Natural killer cell treated with Interleukin-12 subunit alpha and Interleukin-12 subunit beta and Interleukin-15 and Interleukin-18, amount 100 ng/mL, for 72 hours (primary cell): ENCODE measurements around the gene VPS8. TPM values are rescaled to one million over a fixed set of nuclear protein-coding genes. Genes with fewer than 3 reads are reported as not detected.
"Not testable (repeated sequence)": the region's sequence is repeated elsewhere in the genome, so short reads cannot be mapped to it uniquely, and the experiment has no call there.

Source experiments
- ATAC-seq, 2 donors: fragments of 150-1000 bp; cut with Tn5 transposase in 1 of 2; sonication (Bioruptor Pico), chemical (Tn5 transposase) in 1 of 2; 2 replicates each; pipeline ENCODE4 v1.10.0; 2021
- DNase-seq: peaks from one replicate; pipeline ENCODE4 v3.0.0; 2022; ENCODE audit warnings: low spot score
- H3K27ac Mint-ChIP-seq, 2 donors: 1 replicate in 1 of 2; 2 replicates in 1 of 2; pipeline ENCODE4 v1.8.0; 2022; ENCODE audit warnings: mixed read lengths in 2 of 2, mild to moderate bottlenecking in 1 of 2, moderate library complexity in 1 of 2
- H3K27me3 Mint-ChIP-seq, 2 donors: 1 replicate in 1 of 2; 2 replicates in 1 of 2; pipeline ENCODE4 v1.8.0; 2022; ENCODE audit warnings: mixed read lengths in 2 of 2
- H3K36me3 Mint-ChIP-seq: one replicate; pipeline ENCODE4 v1.8.0; 2022; ENCODE audit warnings: mixed read lengths
- H3K4me1 Mint-ChIP-seq, 2 donors: 1 replicate in 1 of 2; 2 replicates in 1 of 2; pipeline ENCODE4 v1.8.0; 2022; ENCODE audit warnings: low read depth in 2 of 2, mixed read lengths in 2 of 2, mild to moderate bottlenecking in 1 of 2
- H3K4me3 Mint-ChIP-seq: one replicate; pipeline ENCODE4 v1.8.0; 2022; ENCODE audit warnings: mixed read lengths
- H3K9me3 Mint-ChIP-seq: 2 replicates; pipeline ENCODE4 v1.8.0; 2022; ENCODE audit warnings: mixed read lengths
- total RNA-seq, 2 donors: library from RNA; stranded (reverse); gene quantifications; one replicate each; pipeline ENCODE4 v1.2.3, GENCODE V29; 2022

VPS8 gene
- total RNA-seq, 2 donors from 2014 or later = 52.8 to 74.2 TPM

DNA sequence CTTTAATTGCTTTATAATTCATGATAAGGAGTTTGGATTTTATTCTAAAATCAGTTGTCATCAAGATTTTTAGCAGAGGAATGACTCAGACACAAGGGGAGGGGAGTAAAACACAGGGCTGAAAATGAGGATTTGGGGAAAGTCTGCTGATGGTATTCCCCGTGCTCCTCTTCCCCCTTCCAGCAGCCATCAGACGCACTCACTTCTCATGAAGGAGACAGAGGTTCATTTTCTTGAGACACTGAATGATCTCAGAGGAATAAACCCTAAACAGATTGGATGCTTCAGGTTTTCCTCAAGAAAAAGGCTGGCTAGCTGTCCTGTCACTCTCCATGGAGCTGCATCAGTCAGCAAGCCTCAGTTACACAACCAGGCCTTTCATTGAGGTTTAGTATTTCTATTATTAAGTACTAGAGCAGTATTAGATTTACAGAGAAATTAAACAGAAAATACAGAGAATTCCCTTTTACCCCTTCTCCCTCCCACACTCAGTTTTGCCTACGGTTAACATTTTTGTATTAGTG is 174.5 kb downstream of the VPS8 start:
- H3K4me3 Mint-ChIP-seq = no peak overlapping the region
- H3K4me1 Mint-ChIP-seq = no peaks in the 10 kb centered on the region
- no peak overlapping the region for H3K27ac Mint-ChIP-seq
- no peak for ATAC-seq
- no peaks in the 10 kb centered on the region for H3K27me3 Mint-ChIP-seq
- no peaks in the 10 kb centered on the region for H3K9me3 Mint-ChIP-seq
- no peak for DNase-seq
- H3K36me3 Mint-ChIP-seq = peaks cover 19% of the 10 kb centered on the region

DNA sequence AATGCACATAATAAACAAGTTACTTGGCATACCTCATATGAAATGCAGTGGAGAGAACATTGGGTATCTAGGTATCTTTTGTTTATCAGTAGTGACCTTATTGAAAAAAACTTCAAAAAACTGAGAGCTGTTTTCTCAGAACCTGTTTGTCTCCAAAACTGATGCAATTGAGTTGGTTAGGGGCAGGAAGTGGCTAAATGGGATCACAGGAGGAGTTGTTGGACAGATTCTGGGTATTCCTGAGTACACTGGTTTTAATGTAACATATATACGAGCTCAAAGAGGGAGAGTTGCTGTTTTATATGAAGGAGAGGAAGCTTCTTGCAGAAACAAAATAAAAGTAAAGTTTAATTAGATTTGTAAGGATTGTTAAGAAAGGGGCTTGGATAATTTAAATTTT is 181.4 kb downstream of the VPS8 start:
- no peak for DNase-seq
- Mint-ChIP-seq H3K9me3 (no peaks in the 10 kb centered on the region), H3K4me3 (no peak overlapping the region), H3K27me3 (no peaks in the 10 kb centered on the region), H3K27ac (no peak overlapping the region), H3K36me3 (peaks cover 9% of the 10 kb centered on the region), H3K4me1 (peaks cover 4 to 6% of the 10 kb centered on the region in 2 donors)
- ATAC-seq = no peak

DNA sequence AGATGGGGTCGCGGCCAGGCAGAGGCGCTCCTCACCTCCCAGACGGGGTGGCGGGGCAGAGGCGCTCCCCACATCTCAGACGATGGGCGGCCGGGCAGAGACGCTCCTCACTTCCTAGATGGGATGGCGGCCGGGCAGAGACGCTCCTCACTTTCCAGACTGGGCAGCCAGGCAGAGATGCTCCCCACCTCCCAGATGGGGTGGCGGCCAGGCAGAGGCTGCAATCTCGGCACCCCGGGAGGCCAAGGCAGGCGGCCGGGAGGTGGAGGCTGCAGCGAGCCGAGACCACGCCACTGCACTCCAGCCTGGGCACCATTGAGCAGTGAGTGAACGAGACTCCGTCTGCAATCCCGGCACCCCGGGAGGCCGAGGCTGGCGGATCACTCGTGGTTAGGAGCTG is 191.9 kb downstream of the VPS8 start:
- H3K36me3 Mint-ChIP-seq = peaks cover 66% of the 10 kb centered on the region
- H3K27ac Mint-ChIP-seq = not testable (repeated sequence)

DNA sequence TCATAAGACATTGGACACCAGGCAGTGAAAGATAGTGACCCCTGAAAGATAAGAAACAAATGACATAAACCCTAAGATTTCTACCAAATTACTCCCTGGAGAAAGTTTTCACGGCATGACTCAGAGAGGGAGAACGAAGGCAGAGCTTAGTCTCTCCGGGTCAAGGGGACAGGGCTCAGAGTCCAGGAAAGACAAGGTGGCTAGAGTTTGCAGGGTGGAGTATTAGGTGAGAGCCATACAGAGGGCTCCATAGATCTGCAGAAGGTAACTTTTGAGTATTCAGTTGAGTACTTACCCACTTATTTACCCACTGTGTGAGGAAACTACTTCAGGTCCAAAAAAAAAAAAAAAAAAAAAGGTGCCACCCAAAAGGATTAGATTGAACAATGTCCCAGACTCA is 197.7 kb downstream of the VPS8 start:
- peaks cover 7% of the 10 kb centered on the region for H3K9me3 Mint-ChIP-seq
- H3K4me3 Mint-ChIP-seq = no peak overlapping the region
- H3K27me3 Mint-ChIP-seq = no peaks in the 10 kb centered on the region
- no peak overlapping the region for H3K27ac Mint-ChIP-seq
- peaks cover 54% of the 10 kb centered on the region for H3K36me3 Mint-ChIP-seq
- DNase-seq = no peak
- no peak for ATAC-seq
- peaks cover 6 to 7% of the 10 kb centered on the region in 2 donors for H3K4me1 Mint-ChIP-seq

More for the DNA sequence above, 191.9 kb downstream of the VPS8 start:
- H3K4me1 Mint-ChIP-seq, H3K9me3 Mint-ChIP-seq, ATAC-seq, H3K27me3 Mint-ChIP-seq, DNase-seq, H3K4me3 Mint-ChIP-seq: not testable (repeated sequence)

DNA sequence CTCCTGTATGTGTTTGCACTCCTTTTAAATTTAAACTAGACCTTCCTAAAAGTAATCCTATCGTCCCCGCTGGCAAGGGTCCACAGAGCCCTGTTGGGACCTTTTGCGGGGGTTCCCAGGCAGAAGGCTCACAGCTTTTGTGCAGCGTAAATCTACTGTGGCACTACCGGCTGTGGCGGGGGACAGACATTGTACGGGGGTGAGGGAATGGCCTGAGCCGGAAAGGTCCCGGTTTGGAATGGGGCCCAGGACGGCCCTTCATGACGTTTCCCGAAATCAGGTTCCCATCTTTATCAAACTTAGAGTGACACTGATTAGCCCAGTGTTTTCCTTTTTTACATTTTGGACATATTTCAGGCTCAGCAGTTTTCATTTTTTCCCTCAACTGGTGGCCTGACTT is 205.6 kb downstream of the VPS8 start:
- not testable (repeated sequence) for DNase-seq, H3K4me3 Mint-ChIP-seq, H3K27me3 Mint-ChIP-seq, H3K9me3 Mint-ChIP-seq, H3K27ac Mint-ChIP-seq, H3K4me1 Mint-ChIP-seq, ATAC-seq, H3K36me3 Mint-ChIP-seq

DNA sequence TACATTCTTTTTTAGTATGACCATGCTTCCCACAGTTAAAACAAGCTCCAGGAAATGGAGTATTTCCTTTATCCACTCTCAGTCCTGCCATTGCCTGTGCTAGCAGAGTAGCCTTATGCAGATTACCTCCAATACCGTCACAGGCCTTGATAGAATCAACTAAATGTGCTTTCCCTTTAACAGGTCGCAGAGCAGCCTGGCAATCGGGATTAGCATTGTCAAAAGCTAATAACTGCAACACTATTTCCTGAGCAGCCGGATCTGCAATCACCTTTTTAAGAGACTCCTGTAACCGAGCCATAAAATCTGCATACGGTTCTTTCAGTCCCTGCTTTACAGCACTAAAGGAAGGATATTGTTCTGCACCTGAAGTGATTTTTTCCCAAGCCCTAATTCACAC is 206.0 kb downstream of the VPS8 start:
- H3K4me3 Mint-ChIP-seq, DNase-seq, H3K9me3 Mint-ChIP-seq, ATAC-seq, H3K27me3 Mint-ChIP-seq, H3K36me3 Mint-ChIP-seq, H3K4me1 Mint-ChIP-seq, H3K27ac Mint-ChIP-seq: not testable (repeated sequence)

DNA sequence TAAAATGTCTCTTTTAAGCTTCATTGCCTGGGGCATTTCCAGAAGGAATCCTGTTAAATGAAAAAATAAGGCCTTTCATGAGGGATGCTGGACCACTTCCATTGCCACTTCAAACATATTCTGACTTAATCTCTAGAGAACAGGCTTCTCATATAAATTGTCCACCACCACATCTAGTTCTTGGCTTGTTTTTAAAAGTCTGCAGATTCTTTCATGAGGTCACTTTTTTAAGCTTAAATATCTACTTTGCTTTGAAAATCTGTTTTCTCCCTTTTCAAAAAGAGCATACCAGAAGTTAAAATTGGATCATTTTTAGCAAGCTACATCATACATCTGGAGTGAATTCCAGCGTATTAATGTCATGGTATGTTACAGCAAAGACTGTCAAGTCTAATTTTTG is 209.3 kb downstream of the VPS8 start:
- no peaks in the 10 kb centered on the region for H3K27me3 Mint-ChIP-seq
- H3K9me3 Mint-ChIP-seq = no peaks in the 10 kb centered on the region

DNA sequence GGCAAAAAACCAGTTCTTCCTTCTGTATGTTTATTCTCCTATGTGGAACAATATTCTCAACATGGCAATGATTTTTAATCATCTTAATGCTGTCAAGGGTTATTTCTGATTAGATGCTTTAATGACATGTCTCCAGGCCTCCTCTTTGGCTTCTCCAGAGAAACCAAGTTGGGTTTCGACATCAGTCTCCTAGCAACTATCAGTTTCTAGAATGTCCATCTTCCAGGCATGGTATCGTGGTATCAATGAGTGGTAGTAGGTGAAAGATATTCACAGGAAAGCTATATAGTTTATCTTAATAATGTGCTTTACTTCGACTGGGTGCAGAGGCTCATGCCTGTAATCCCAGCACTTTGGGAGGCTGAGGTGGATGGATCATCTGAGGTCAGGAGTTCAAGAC is 212.4 kb downstream of the VPS8 start:
- Mint-ChIP-seq H3K27me3 (no peaks in the 10 kb centered on the region), H3K27ac (peak overlapping the region in 1 of 2 donors; percentile 17), H3K4me1 (peaks cover 4% of the 10 kb centered on the region in 2 donors), H3K36me3 (peaks cover 5% of the 10 kb centered on the region), H3K9me3 (no peaks in the 10 kb centered on the region), H3K4me3 (no peak overlapping the region)
- no peak for DNase-seq
- no peak for ATAC-seq

More for the DNA sequence above, 209.3 kb downstream of the VPS8 start:
- no peak overlapping the region for H3K4me3 Mint-ChIP-seq
- H3K4me1 Mint-ChIP-seq = peaks cover 4% of the 10 kb centered on the region in 2 donors
- no peak for ATAC-seq
- H3K36me3 Mint-ChIP-seq = no peaks in the 10 kb centered on the region
- no peak overlapping the region for H3K27ac Mint-ChIP-seq
- no peak for DNase-seq

DNA sequence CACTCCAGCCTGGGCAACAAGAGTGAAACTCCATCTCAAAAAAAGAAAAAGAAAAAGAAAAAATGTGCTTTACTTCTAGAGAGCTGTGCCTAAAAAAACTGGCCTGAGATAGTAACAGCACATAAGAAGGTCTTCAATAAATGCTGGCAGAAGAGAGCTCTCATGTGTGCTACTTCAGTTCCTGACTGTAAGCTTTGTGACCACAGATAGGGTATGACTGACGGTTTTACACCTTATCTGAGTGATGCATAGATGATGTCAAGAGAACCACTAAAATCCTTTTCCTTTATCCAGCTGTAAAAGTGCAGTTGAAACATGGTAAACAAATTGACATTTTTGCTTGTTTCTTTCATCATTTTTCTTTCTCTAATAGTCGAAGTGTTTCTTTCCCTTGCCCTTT is 213.0 kb downstream of the VPS8 start:
- no peak for ATAC-seq
- H3K9me3 Mint-ChIP-seq = no peaks in the 10 kb centered on the region
- H3K4me1 Mint-ChIP-seq = peaks cover 4% of the 10 kb centered on the region in 2 donors
- no peak for DNase-seq
- H3K4me3 Mint-ChIP-seq = no peak overlapping the region
- H3K27ac Mint-ChIP-seq = peak overlapping the region in 1 of 2 donors; percentile 17
- H3K36me3 Mint-ChIP-seq = peaks cover 5% of the 10 kb centered on the region
- H3K27me3 Mint-ChIP-seq = no peaks in the 10 kb centered on the region

DNA sequence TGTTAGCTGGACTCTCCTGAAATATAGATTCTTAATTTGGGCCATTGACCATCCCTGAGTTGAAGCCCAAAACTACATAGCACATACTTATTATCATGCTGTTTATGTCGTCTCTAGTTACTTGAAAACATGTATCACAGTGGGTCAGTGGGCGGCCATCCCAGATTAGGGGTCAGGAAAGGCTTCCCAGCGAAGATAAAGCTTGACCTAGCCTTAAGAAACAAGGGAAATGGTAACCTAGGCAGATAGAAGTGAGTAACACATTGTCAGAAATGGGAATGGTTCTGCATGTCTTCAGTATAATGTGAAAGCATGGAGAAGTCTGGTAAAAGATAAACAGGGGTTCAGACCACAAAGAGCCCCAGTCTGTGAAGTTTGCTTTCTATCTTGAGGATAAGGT is 216.2 kb downstream of the VPS8 start:
- peaks cover 10% of the 10 kb centered on the region for H3K36me3 Mint-ChIP-seq
- H3K9me3 Mint-ChIP-seq = no peaks in the 10 kb centered on the region
- peaks cover 4% of the 10 kb centered on the region in 2 donors for H3K4me1 Mint-ChIP-seq
- ATAC-seq (no peak), DNase-seq (no peak)
- no peak overlapping the region for H3K4me3 Mint-ChIP-seq
- no peaks in the 10 kb centered on the region for H3K27me3 Mint-ChIP-seq
- no peak overlapping the region for H3K27ac Mint-ChIP-seq

DNA sequence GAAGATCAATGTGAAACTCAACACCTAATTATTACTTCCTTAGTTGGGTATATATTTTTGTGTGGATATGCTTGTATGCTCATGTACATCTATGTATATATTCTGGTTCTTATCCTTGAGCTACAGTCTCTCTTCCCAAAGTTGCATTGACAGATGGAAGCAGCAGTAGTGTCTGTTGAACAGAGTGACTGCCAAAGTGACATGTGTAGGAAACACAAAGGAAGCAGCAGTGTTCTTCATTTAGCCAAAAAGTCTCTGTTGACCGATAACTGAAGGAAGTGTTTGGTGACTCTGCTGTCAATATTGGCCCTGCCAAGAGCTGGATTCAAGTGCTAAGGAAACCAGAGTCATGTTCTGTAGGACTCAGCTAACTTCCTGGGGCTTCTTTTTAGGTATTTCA is 217.1 kb downstream of the VPS8 start:
- DNase-seq = no peak
- Mint-ChIP-seq H3K4me3 (no peak overlapping the region), H3K36me3 (peaks cover 16% of the 10 kb centered on the region), H3K4me1 (peaks cover 4% of the 10 kb centered on the region in 2 donors), H3K27me3 (no peaks in the 10 kb centered on the region), H3K9me3 (no peaks in the 10 kb centered on the region), H3K27ac (no peak overlapping the region)
- ATAC-seq = no peak

DNA sequence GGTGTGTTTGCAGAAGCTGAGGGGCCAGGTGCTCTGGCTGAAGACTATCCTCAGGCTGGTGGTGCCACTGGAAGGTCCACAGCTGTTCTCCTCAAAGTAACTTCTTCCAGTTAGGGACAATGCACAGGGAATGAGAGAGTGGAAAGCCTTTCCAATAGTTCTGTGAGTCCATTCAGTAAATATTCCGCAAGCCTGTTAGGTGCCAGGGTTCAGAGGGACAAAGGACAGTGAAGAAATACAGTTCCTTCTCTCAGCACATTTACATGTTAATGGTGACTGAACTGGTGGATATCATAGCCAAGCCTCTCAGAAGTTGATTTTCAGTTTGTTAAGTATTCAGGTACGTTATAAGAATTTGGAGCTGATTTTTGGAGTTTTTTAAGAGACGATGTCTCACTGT is 218.4 kb downstream of the VPS8 start:
- no peaks in the 10 kb centered on the region for H3K4me1 Mint-ChIP-seq
- no peak overlapping the region for H3K27ac Mint-ChIP-seq
- ATAC-seq (no peak), DNase-seq (no peak)
- H3K36me3 Mint-ChIP-seq = peaks cover 29% of the 10 kb centered on the region
- H3K27me3 Mint-ChIP-seq = no peaks in the 10 kb centered on the region
- H3K4me3 Mint-ChIP-seq = no peak overlapping the region
- no peaks in the 10 kb centered on the region for H3K9me3 Mint-ChIP-seq

DNA sequence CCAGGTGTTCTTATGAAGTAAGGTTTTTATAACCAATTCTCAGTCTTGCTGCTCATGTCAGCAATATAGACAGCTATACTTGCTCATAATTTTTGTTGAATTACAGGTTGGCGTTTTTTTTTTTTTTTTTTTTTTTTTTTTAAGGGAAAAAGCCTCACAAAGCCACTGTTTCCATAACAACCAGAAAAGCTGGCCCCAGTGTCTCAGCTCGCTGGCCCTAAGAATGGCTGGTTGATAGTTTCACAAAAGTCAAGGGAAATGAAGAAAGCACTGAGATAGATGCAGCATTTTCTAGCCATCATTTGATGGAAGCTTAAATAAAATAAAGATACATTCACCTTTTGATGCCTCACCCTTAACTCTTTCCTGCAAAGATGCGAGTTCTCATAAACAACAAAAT is 219.0 kb downstream of the VPS8 start:
- no peak for DNase-seq
- peaks cover 33% of the 10 kb centered on the region for H3K36me3 Mint-ChIP-seq

DNA sequence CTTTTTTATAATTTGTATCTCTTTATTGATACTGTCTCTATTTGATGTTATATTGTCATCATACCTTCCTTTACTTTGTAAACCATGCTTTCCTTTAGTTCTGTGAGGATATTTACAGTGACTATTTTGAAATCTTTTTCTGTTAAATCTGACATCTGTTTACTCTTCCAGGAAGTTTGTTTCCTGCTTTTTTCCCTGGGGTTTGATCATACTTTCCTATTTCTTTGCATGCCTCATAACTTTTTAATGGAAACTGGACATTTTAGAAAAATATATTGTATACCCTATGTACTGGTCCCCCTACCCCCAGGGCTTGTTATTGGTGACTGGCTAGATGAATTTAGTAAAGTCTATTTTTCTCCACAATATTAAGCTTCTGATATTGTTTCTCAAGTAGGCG is 225.8 kb downstream of the VPS8 start:
- DNase-seq (no peak), ATAC-seq (no peak)
- H3K4me3 Mint-ChIP-seq = no peak overlapping the region
- H3K36me3 Mint-ChIP-seq = peaks cover 31% of the 10 kb centered on the region
- H3K27me3 Mint-ChIP-seq = no peaks in the 10 kb centered on the region
- no peak overlapping the region for H3K27ac Mint-ChIP-seq
- H3K9me3 Mint-ChIP-seq = peaks cover 5% of the 10 kb centered on the region
- no peaks in the 10 kb centered on the region for H3K4me1 Mint-ChIP-seq

More for the DNA sequence above, 219.0 kb downstream of the VPS8 start:
- Mint-ChIP-seq H3K27me3 (no peaks in the 10 kb centered on the region), H3K4me3 (no peak overlapping the region), H3K4me1 (no peaks in the 10 kb centered on the region), H3K27ac (no peak overlapping the region), H3K9me3 (no peaks in the 10 kb centered on the region)
- no peak for ATAC-seq

DNA sequence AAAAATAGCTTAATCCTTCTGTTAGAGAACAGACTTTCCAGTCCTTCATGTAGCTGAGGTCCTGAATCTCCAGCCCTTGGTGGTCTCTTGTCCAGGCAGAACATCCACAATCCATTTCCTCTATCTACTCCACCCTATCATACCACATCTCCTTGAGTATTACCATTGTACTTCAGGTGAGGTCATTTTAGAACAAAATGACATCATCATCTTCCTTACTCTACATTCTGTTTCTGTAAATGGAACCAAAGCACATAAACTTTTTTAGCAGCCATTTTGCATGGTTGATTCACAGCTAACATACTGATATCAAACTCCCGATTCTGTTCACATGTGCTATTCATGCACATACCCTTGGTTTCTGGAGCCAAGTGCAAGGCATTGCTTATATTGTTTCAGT is 228.5 kb downstream of the VPS8 start:
- H3K4me1 Mint-ChIP-seq = no peaks in the 10 kb centered on the region
- DNase-seq (no peak), ATAC-seq (no peak)
- H3K4me3 Mint-ChIP-seq = no peak overlapping the region
- peaks cover 5% of the 10 kb centered on the region for H3K9me3 Mint-ChIP-seq
- H3K27ac Mint-ChIP-seq = no peak overlapping the region
- no peaks in the 10 kb centered on the region for H3K27me3 Mint-ChIP-seq
- H3K36me3 Mint-ChIP-seq = peaks cover 11% of the 10 kb centered on the region
